Measurements from ENCODE around the gene FAAP24.
"Not testable (repeated sequence)": the region's sequence is repeated elsewhere in the genome, so short reads cannot be mapped to it uniquely, and the experiment has no call there.

The FAAP24 gene

GRCh38 chr19:32971715-32972540, at the start of gene FAAP24, which contains the start of gene CEP89:
TSS of gene FAAP24 (plus strand) at chr19:32972242. CDS start at chr19:32973197, 955 bp downstream.
TSS of gene CEP89 (minus strand) at chr19:32971958. CDS start at chr19:32971874, 84 bp downstream.
- DNase-seq, result peak; percentile 92 to 96

GRCh38 chr19:32924200-32924599, 47.8 kb upstream of the FAAP24 start:
- no peak for DNase-seq

- no peak for DNase-seq
These were observed 43.2 kb upstream of the FAAP24 start for GRCh38 chr19:32928806-32929205.

GRCh38 chr19:32930567-32930966, 41.5 kb upstream of the FAAP24 start:
- DNase-seq, result no peak

- no peak for DNase-seq
These were observed 38.5 kb upstream of the FAAP24 start for GRCh38 chr19:32933571-32933970.

- DNase-seq, result no peak
These were observed 36.4 kb upstream of the FAAP24 start for GRCh38 chr19:32935629-32936028.

- no peak for DNase-seq
These were observed 36.0 kb upstream of the FAAP24 start for GRCh38 chr19:32936065-32936464.

- not testable (repeated sequence) for DNase-seq
These were observed 30.8 kb upstream of the FAAP24 start for GRCh38 chr19:32941273-32941672.

GRCh38 chr19:32945260-32945659, 26.8 kb upstream of the FAAP24 start:
- no peak for DNase-seq

- DNase-seq, result no peak
These were observed 5.3 kb upstream of the FAAP24 start for GRCh38 chr19:32966750-32967149.

GRCh38 chr19:32969549-32969948, 2.5 kb upstream of the FAAP24 start:
- no peak for DNase-seq

- DNase-seq, result no peak
These were observed 938 bp upstream of the FAAP24 start for GRCh38 chr19:32971012-32971595.

- peak; percentile 1 to 24 for DNase-seq
These were observed 4.3 kb downstream of the FAAP24 start for GRCh38 chr19:32976223-32976805.

GRCh38 chr19:32977280-32977679, 5.2 kb downstream of the FAAP24 start:
- no peak for DNase-seq

- not testable (repeated sequence) for DNase-seq
These were observed 5.8 kb downstream of the FAAP24 start for GRCh38 chr19:32977813-32978212.

- not testable (repeated sequence) for DNase-seq
These were observed 7.8 kb downstream of the FAAP24 start for GRCh38 chr19:32979807-32980206.

GRCh38 chr19:32982488-32982887, 10.4 kb downstream of the FAAP24 start:
- not testable (repeated sequence) for DNase-seq

GRCh38 chr19:32988254-32988653, 16.2 kb downstream of the FAAP24 start:
- DNase-seq, result not testable (repeated sequence)

- no peak for DNase-seq
These were observed 16.7 kb downstream of the FAAP24 start for GRCh38 chr19:32988724-32989123.

- not testable (repeated sequence) for DNase-seq
These were observed 23.9 kb downstream of the FAAP24 start for GRCh38 chr19:32995966-32996365.

GRCh38 chr19:32997061-32997464, 25.0 kb downstream of the FAAP24 start:
- DNase-seq, result not testable (repeated sequence)

- no peak for DNase-seq
These were observed 25.8 kb downstream of the FAAP24 start for GRCh38 chr19:32997716-32998355.

- DNase-seq, result no peak
These were observed 26.7 kb downstream of the FAAP24 start for GRCh38 chr19:32998722-32999121.

Data from SW 1271 (cell line).